HFFc6 (cell line): Measurements from ENCODE around the gene PAM16. TPM values are rescaled to one million over a fixed set of nuclear protein-coding genes. Genes with fewer than 3 reads are reported as not detected.

Source experiments
- DNase-seq: peaks from one replicate; pipeline ENCODE4 v3.0.0-alpha.2; 2018
- H3K27ac Mint-ChIP-seq: 2 replicates; pipeline ENCODE4 v1.8.0; 2020; ENCODE audit warnings: mild to moderate bottlenecking, mixed read lengths
- H3K27me3 Mint-ChIP-seq: 2 replicates; pipeline ENCODE4 v1.8.0; 2021; ENCODE audit warnings: mild to moderate bottlenecking, moderate library complexity, mixed read lengths; ENCODE audit not compliant: insufficient read depth
- H3K36me3 Mint-ChIP-seq: 2 replicates; pipeline ENCODE4 v1.8.0; 2021; ENCODE audit warnings: low read depth, mixed read lengths
- H3K4me1 Mint-ChIP-seq: 2 replicates; pipeline ENCODE4 v1.8.0; 2020; ENCODE audit warnings: low read depth, mixed read lengths
- H3K4me3 Mint-ChIP-seq: 2 replicates; pipeline ENCODE4 v1.8.0; 2020; ENCODE audit warnings: mild to moderate bottlenecking, moderate library complexity, mixed read lengths
- H3K9me3 Mint-ChIP-seq: 2 replicates; pipeline ENCODE4 v1.8.0; 2020; ENCODE audit warnings: mild to moderate bottlenecking, mixed read lengths
- total RNA-seq, 6 experiments: library from RNA; stranded (reverse); fragmentation: NEBNext Ultra II Directional; extraction: Animal tissue kit (Norgen Biotek cat#: 25700); gene quantifications; 2 replicates in 1 of 6; 3 replicates in 5 of 6; pipeline ENCODE4 v1.2.3, GENCODE V29; 2021
- TF ChIP-seq, protein P1 (sequence below): fragments of 200-600 bp; sonication (generic); IDR thresholded peaks from 2 replicates; pipeline ENCODE4 v1.5.0; 2021; ENCODE audit warnings: antibody characterized with exemption, mild to moderate bottlenecking

Gene PAM16
- total RNA-seq, 6 experiments from 2014 or later: 44.9 to 50.8 (median 46.1) TPM

- no peak for DNase-seq
- H3K27ac Mint-ChIP-seq: peak overlapping the region; percentile 81
- no peaks in the 10 kb centered on the region; the same call in 1 of the 2 replicates for H3K27me3 Mint-ChIP-seq
- peaks cover 27% of the 10 kb centered on the region for H3K4me1 Mint-ChIP-seq
- H3K4me3 Mint-ChIP-seq: no peak overlapping the region; the same call in 1 of the 2 replicates
- TF ChIP-seq, protein P1, sequence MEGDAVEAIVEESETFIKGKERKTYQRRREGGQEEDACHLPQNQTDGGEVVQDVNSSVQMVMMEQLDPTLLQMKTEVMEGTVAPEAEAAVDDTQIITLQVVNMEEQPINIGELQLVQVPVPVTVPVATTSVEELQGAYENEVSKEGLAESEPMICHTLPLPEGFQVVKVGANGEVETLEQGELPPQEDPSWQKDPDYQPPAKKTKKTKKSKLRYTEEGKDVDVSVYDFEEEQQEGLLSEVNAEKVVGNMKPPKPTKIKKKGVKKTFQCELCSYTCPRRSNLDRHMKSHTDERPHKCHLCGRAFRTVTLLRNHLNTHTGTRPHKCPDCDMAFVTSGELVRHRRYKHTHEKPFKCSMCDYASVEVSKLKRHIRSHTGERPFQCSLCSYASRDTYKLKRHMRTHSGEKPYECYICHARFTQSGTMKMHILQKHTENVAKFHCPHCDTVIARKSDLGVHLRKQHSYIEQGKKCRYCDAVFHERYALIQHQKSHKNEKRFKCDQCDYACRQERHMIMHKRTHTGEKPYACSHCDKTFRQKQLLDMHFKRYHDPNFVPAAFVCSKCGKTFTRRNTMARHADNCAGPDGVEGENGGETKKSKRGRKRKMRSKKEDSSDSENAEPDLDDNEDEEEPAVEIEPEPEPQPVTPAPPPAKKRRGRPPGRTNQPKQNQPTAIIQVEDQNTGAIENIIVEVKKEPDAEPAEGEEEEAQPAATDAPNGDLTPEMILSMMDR: no peak
- peaks cover 6% of the 10 kb centered on the region for H3K36me3 Mint-ChIP-seq
- peaks cover 4% of the 10 kb centered on the region; the same call in 1 of the 2 replicates for H3K9me3 Mint-ChIP-seq
Observed at GRCh38 chr16:4309102-4309832, 41.9 kb downstream of the PAM16 start.

GRCh38 chr16:4307215-4308037 is 43.7 kb downstream of the PAM16 start:
- no peaks in the 10 kb centered on the region; the same call in 1 of the 2 replicates for H3K27me3 Mint-ChIP-seq
- H3K27ac Mint-ChIP-seq: peak overlapping the region; percentile 94
- peak overlapping the region; percentile 89 for H3K4me3 Mint-ChIP-seq
- peaks cover 4% of the 10 kb centered on the region; the same call in 1 of the 2 replicates for H3K9me3 Mint-ChIP-seq
- H3K4me1 Mint-ChIP-seq: peaks cover 30% of the 10 kb centered on the region
- DNase-seq: peak; percentile 92
- H3K36me3 Mint-ChIP-seq: peaks cover 6% of the 10 kb centered on the region
- TF ChIP-seq, protein P1: peak; percentile 56

GRCh38 chr16:4306470-4307214 is 44.5 kb downstream of the PAM16 start:
- TF ChIP-seq, protein P1: no peak

DNA sequence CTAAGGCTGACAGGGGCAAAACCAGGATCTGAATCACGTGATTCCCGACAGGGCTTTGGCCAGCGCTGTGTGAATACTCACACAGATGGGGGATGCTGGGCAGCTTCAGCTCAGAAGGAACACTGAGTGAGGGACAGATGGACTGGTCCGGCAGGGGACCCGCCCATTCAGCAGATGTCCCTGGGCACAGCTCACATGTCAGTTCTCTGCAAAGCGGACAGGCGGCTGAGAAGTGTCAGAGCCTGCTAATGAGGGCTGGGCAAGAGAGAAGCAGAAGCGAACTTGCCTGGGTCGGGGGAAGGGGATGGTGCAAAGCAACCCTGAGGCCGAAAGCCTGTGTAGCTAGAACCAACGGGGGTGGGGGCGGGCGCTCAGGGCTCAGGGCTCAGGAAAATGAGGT is 47.1 kb downstream of the PAM16 start:
- H3K4me3 Mint-ChIP-seq: no peak overlapping the region
- peaks cover 26% of the 10 kb centered on the region for H3K4me1 Mint-ChIP-seq
- DNase-seq: no peak
- TF ChIP-seq, protein P1: no peak
- no peak overlapping the region for H3K27ac Mint-ChIP-seq
- H3K36me3 Mint-ChIP-seq: peaks cover 15% of the 10 kb centered on the region
- H3K9me3 Mint-ChIP-seq: peaks cover 4% of the 10 kb centered on the region; the same call in 1 of the 2 replicates
- peaks cover 4% of the 10 kb centered on the region for H3K27me3 Mint-ChIP-seq

More at GRCh38 chr16:4306470-4307214, 44.5 kb downstream of the PAM16 start:
- Mint-ChIP-seq H3K36me3 (peaks cover 10% of the 10 kb centered on the region), H3K27ac (peak overlapping the region; percentile 94), H3K27me3 (no peaks in the 10 kb centered on the region; the same call in 1 of the 2 replicates), H3K4me3 (peak overlapping the region; percentile 89), H3K4me1 (peaks cover 30% of the 10 kb centered on the region), H3K9me3 (peaks cover 4% of the 10 kb centered on the region; the same call in 1 of the 2 replicates)
- DNase-seq: no peak

DNA sequence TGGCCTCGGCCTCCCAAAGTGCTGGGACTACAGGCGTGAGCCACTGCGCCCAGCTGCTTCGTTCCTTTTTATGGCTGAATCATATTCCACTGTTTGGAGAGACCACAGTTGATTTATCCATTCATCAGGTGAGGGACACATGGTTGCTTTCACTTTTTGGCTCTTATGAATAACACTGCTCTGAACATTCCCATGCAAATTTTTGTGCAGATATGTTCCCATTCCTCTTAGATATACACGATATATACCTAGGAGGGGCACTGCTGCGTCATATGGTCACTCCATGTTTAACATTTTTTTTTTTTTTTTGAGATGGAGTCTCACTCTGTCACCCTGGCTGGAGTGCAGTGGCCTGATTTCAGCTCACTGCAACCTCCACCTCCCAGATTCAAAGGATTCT is 49.2 kb downstream of the PAM16 start:
- H3K4me1 Mint-ChIP-seq: peaks cover 31% of the 10 kb centered on the region
- TF ChIP-seq, protein P1: no peak
- no peak overlapping the region for H3K4me3 Mint-ChIP-seq
- peaks cover 6% of the 10 kb centered on the region for H3K27me3 Mint-ChIP-seq
- DNase-seq: no peak
- peaks cover under 1% of the 10 kb centered on the region; the same call in 1 of the 2 replicates for H3K9me3 Mint-ChIP-seq
- H3K27ac Mint-ChIP-seq: no peak overlapping the region
- peaks cover 11% of the 10 kb centered on the region for H3K36me3 Mint-ChIP-seq
